GM19238 (cell line): Measurements from ENCODE around the gene LMBR1.
A peak's percentile ranks its signal among the peaks of the same experiment; 100 is the strongest.

Source experiments
- DNase-seq: peaks from one replicate; pipeline ENCODE4 v3.0.0; 2011; ENCODE audit warnings: low spot score; ENCODE audit not compliant: insufficient read length

The LMBR1 gene

GRCh38 chr7:156802214-156802613 lies 90.8 kb downstream of the LMBR1 start:
- no peak for DNase-seq

GRCh38 chr7:156795415-156795814 lies 97.6 kb downstream of the LMBR1 start:
- no peak for DNase-seq

- DNase-seq = no peak
These were observed 99.6 kb downstream of the LMBR1 start for GRCh38 chr7:156793334-156793733.

GRCh38 chr7:156792611-156793010 lies 100.4 kb downstream of the LMBR1 start:
- no peak for DNase-seq

GRCh38 chr7:156791241-156791640 lies 101.7 kb downstream of the LMBR1 start:
- no peak for DNase-seq

GRCh38 chr7:156790264-156790663 lies 102.7 kb downstream of the LMBR1 start:
- no peak for DNase-seq

GRCh38 chr7:156785998-156786543 lies 106.9 kb downstream of the LMBR1 start:
- no peak for DNase-seq

- DNase-seq = no peak
These were observed 109.1 kb downstream of the LMBR1 start for GRCh38 chr7:156783864-156784263.

GRCh38 chr7:156781972-156782371 lies 111.0 kb downstream of the LMBR1 start:
- no peak for DNase-seq

- DNase-seq = peak; percentile 41
These were observed 112.1 kb downstream of the LMBR1 start for GRCh38 chr7:156780724-156781455.

GRCh38 chr7:156778668-156779067 lies 114.3 kb downstream of the LMBR1 start:
- DNase-seq = no peak

GRCh38 chr7:156778201-156778600 lies 114.8 kb downstream of the LMBR1 start:
- no peak for DNase-seq

GRCh38 chr7:156777364-156778069 lies 115.5 kb downstream of the LMBR1 start:
- DNase-seq = no peak

- no peak for DNase-seq
These were observed 116.5 kb downstream of the LMBR1 start for GRCh38 chr7:156776527-156776926.

- no peak for DNase-seq
These were observed 119.0 kb downstream of the LMBR1 start for GRCh38 chr7:156773966-156774365.

- no peak for DNase-seq
These were observed 120.3 kb downstream of the LMBR1 start for GRCh38 chr7:156772725-156773124.

- no peak for DNase-seq
These were observed 124.1 kb downstream of the LMBR1 start for GRCh38 chr7:156768698-156769472.

- no peak for DNase-seq
These were observed 126.3 kb downstream of the LMBR1 start for GRCh38 chr7:156766666-156767065.

- no peak for DNase-seq
These were observed 126.9 kb downstream of the LMBR1 start for GRCh38 chr7:156765901-156766656.

- no peak for DNase-seq
These were observed 128.2 kb downstream of the LMBR1 start for GRCh38 chr7:156764766-156765165.

GRCh38 chr7:156764016-156764669 lies 128.8 kb downstream of the LMBR1 start:
- DNase-seq = no peak
